ENCODE results near the gene NDP.
"Not testable (repeated sequence)": the region's sequence is repeated elsewhere in the genome, so short reads cannot be mapped to it uniquely, and the experiment has no call there.

The NDP gene

GRCh38 chrX:43970528-43970927 is 2.7 kb downstream of the NDP start:
- peak; percentile 83 for DNase-seq

- DNase-seq: peak; percentile 46
These were observed 3.4 kb downstream of the NDP start for GRCh38 chrX:43969504-43970501.

- no peak for DNase-seq
These were observed 4.8 kb downstream of the NDP start for GRCh38 chrX:43968359-43968781.

- DNase-seq: no peak
These were observed 8.3 kb downstream of the NDP start for GRCh38 chrX:43964936-43965335.

- peak; percentile 16 for DNase-seq
These were observed 9.5 kb downstream of the NDP start for GRCh38 chrX:43963726-43964125.

GRCh38 chrX:43962636-43963035 is 10.6 kb downstream of the NDP start:
- DNase-seq: peak; percentile 78

- DNase-seq: no peak
These were observed 11.5 kb downstream of the NDP start for GRCh38 chrX:43961699-43962098.

GRCh38 chrX:43958529-43958928 is 14.7 kb downstream of the NDP start:
- peak; percentile 87 for DNase-seq

- DNase-seq: no peak
These were observed 17.2 kb downstream of the NDP start for GRCh38 chrX:43956034-43956433.

GRCh38 chrX:43953218-43953617 is 20.0 kb downstream of the NDP start:
- DNase-seq: peak; percentile 9

- no peak for DNase-seq
These were observed 23.5 kb downstream of the NDP start for GRCh38 chrX:43949669-43950068.

GRCh38 chrX:43940816-43941474 is 32.2 kb downstream of the NDP start:
- DNase-seq: peak; percentile 80

GRCh38 chrX:43939187-43939926 is 33.8 kb downstream of the NDP start:
- no peak for DNase-seq

GRCh38 chrX:43922032-43922431 is 51.2 kb downstream of the NDP start:
- not testable (repeated sequence) for DNase-seq

GRCh38 chrX:43910772-43911171 is 62.4 kb downstream of the NDP start:
- DNase-seq: not testable (repeated sequence)

- no peak for DNase-seq
These were observed 63.2 kb downstream of the NDP start for GRCh38 chrX:43910012-43910411.

GRCh38 chrX:43909141-43909540 is 64.0 kb downstream of the NDP start:
- DNase-seq: no peak

GRCh38 chrX:43899878-43900815 is 73.0 kb downstream of the NDP start:
- no peak for DNase-seq
